OCI-LY1 (cell line): Measurements from ENCODE around the gene RND2.

ENCODE experiments used
- H2AFZ ChIP-seq: fragments of 200-600 bp; sonication (generic), shearing (Covaris generic); 2 replicates; pipeline ENCODE4 v1.6.0; 2014; ENCODE audit warnings: antibody characterized with exemption, mild to moderate bottlenecking, low read length
- H3F3A ChIP-seq: fragments of 200-600 bp; sonication (generic), shearing (Covaris generic); 2 replicates; pipeline ENCODE4 v1.6.0; 2014; ENCODE audit warnings: mild to moderate bottlenecking, antibody characterized with exemption, low read length, moderate library complexity; ENCODE audit not compliant: insufficient read depth
- H3K27ac ChIP-seq: fragments of 200-600 bp; sonication (generic); 2 replicates; pipeline ENCODE4 v1.5.1; 2014; ENCODE audit warnings: low read length, mixed run types, mild to moderate bottlenecking, low read depth; ENCODE audit not compliant: poor library complexity, severe bottlenecking
- H3K27me3 ChIP-seq: fragments of 200-600 bp; sonication (generic); 2 replicates; pipeline ENCODE4 v1.6.0; 2014; ENCODE audit warnings: antibody characterized with exemption, mild to moderate bottlenecking, low read length, moderate library complexity; ENCODE audit not compliant: insufficient read depth
- H3K36me3 ChIP-seq: fragments of 200-600 bp; sonication (generic); 2 replicates; pipeline ENCODE4 v1.6.1; 2014; ENCODE audit warnings: mild to moderate bottlenecking, antibody characterized with exemption, low read length, moderate library complexity, mixed read lengths; ENCODE audit not compliant: insufficient read depth
- H3K4me1 ChIP-seq: fragments of 200-600 bp; sonication (generic); 2 replicates; pipeline ENCODE4 v1.5.1; 2014; ENCODE audit warnings: mild to moderate bottlenecking, low read length, moderate library complexity; ENCODE audit not compliant: insufficient read depth, severe bottlenecking
- H3K4me2 ChIP-seq: fragments of 200-600 bp; sonication (generic), shearing (Covaris generic); 2 replicates; pipeline ENCODE4 v1.6.1; 2014; ENCODE audit warnings: low read length
- H3K4me3 ChIP-seq: fragments of 200-600 bp; sonication (generic); 2 replicates; pipeline ENCODE4 v1.5.1; 2014; ENCODE audit warnings: low read length, low read depth, mild to moderate bottlenecking, mixed read lengths; ENCODE audit not compliant: poor library complexity, severe bottlenecking
- H3K79me2 ChIP-seq: fragments of 200-600 bp; shearing (Covaris generic); 2 replicates; pipeline ENCODE4 v1.6.1; 2016; ENCODE audit warnings: mixed run types, low read length, mixed read lengths; ENCODE audit not compliant: insufficient read depth
- H3K9ac ChIP-seq: fragments of 200-600 bp; sonication (generic), shearing (Covaris generic); 2 replicates; pipeline ENCODE4 v1.6.1; 2014; ENCODE audit warnings: mild to moderate bottlenecking, low read length, mixed read lengths
- H3K9me2 ChIP-seq: fragments of 200-600 bp; sonication (generic), shearing (Covaris generic); 2 replicates; pipeline ENCODE4 v1.6.1; 2014; ENCODE audit warnings: low read depth, mild to moderate bottlenecking, low read length, mixed read lengths
- H3K9me3 ChIP-seq: fragments of 200-600 bp; shearing (Covaris generic); 2 replicates; pipeline ENCODE4 v1.6.1; 2014; ENCODE audit warnings: low read length, mixed read lengths
- H4K20me1 ChIP-seq: fragments of 200-600 bp; sonication (generic), shearing (Covaris generic); 2 replicates; pipeline ENCODE4 v1.6.0; 2016; ENCODE audit warnings: mild to moderate bottlenecking, low read length; ENCODE audit not compliant: insufficient read depth
- CTCF ChIP-seq: fragments of 200-600 bp; sonication (generic), shearing (Covaris generic); IDR thresholded peaks from 2 replicates; pipeline ENCODE4 v1.5.1; 2017; ENCODE audit warnings: mild to moderate bottlenecking, antibody characterized with exemption, low read length, moderate library complexity, mixed read lengths
- EZH2 ChIP-seq: fragments of 200-600 bp; sonication (generic), shearing (Covaris generic); IDR thresholded peaks from 2 replicates; pipeline ENCODE4 v1.8.0; 2017; ENCODE audit warnings: borderline replicate concordance, mixed run types, mild to moderate bottlenecking, antibody characterized with exemption, low read length, moderate library complexity, mixed read lengths

The RND2 gene

GRCh38 chr17:42982266-42982665 lies 42.8 kb upstream of the RND2 start:
- H3K27ac ChIP-seq = peak overlapping the region; percentile 63
- H3K9me3 ChIP-seq = no peaks in the 10 kb centered on the region
- peaks cover 7% of the 10 kb centered on the region; the same call in 1 of the 2 replicates for H3K79me2 ChIP-seq
- TF ChIP-seq EZH2 = no peak
- TF ChIP-seq CTCF = no peak
- H3K9ac ChIP-seq = no peak overlapping the region
- H3K27me3 ChIP-seq = no peaks in the 10 kb centered on the region
- peak overlapping the region; percentile 77 for H3K4me2 ChIP-seq
- no peaks in the 10 kb centered on the region for H3F3A ChIP-seq
- H3K4me1 ChIP-seq = peaks cover 42% of the 10 kb centered on the region
- H3K9me2 ChIP-seq = no peaks in the 10 kb centered on the region
- H4K20me1 ChIP-seq = no peaks in the 10 kb centered on the region
- peak overlapping the region; percentile 82 for H3K4me3 ChIP-seq
- peaks cover 24% of the 10 kb centered on the region; the same call in 1 of the 2 replicates for H3K36me3 ChIP-seq
- H2AFZ ChIP-seq = no peak overlapping the region

- TF ChIP-seq EZH2 = no peak
- TF ChIP-seq CTCF = no peak
- Histone ChIP-seq H3K4me3 (peak overlapping the region; percentile 15), H3K79me2 (peaks cover 7% of the 10 kb centered on the region; the same call in 1 of the 2 replicates), H3K9me3 (no peaks in the 10 kb centered on the region), H3K27me3 (no peaks in the 10 kb centered on the region), H2AFZ (no peak overlapping the region), H3K9ac (no peak overlapping the region; the same call in 1 of the 2 replicates), H3K27ac (peak overlapping the region; percentile 77), H3K4me1 (peaks cover 33% of the 10 kb centered on the region), H4K20me1 (no peaks in the 10 kb centered on the region), H3K4me2 (peak overlapping the region; percentile 49), H3K36me3 (peaks cover 54% of the 10 kb centered on the region), H3F3A (no peaks in the 10 kb centered on the region), H3K9me2 (no peaks in the 10 kb centered on the region)
Measured at GRCh38 chr17:42985225-42985624, 39.8 kb upstream of the RND2 start.

- Histone ChIP-seq H3K4me2 (no peak overlapping the region), H4K20me1 (no peaks in the 10 kb centered on the region), H3K36me3 (peaks cover 85% of the 10 kb centered on the region)
Measured at GRCh38 chr17:42989141-42989540, 35.9 kb upstream of the RND2 start.

More at GRCh38 chr17:42989141-42989540, 35.9 kb upstream of the RND2 start:
- H3K27me3 ChIP-seq = no peaks in the 10 kb centered on the region
- no peaks in the 10 kb centered on the region for H3K9me2 ChIP-seq
- peaks cover 20% of the 10 kb centered on the region for H3K4me1 ChIP-seq
- no peak overlapping the region for H3K9ac ChIP-seq
- no peak overlapping the region for H3K4me3 ChIP-seq
- no peaks in the 10 kb centered on the region for H3K9me3 ChIP-seq
- H2AFZ ChIP-seq = no peak overlapping the region
- H3K27ac ChIP-seq = no peak overlapping the region
- H3K79me2 ChIP-seq = no peaks in the 10 kb centered on the region
- no peaks in the 10 kb centered on the region for H3F3A ChIP-seq
- TF ChIP-seq CTCF (no peak), EZH2 (no peak)
